IPS-18a (cell line): ENCODE results near the gene EPN2.
A peak's percentile ranks its signal among the peaks of the same experiment; 100 is the strongest.
"Not testable (repeated sequence)": the region's sequence is repeated elsewhere in the genome, so short reads cannot be mapped to it uniquely, and the experiment has no call there.

Source experiments
- H3K27ac ChIP-seq: one replicate; pipeline ENCODE4 v1.5.1; 2013; ENCODE audit warnings: low read length
- H3K27me3 ChIP-seq: one replicate; pipeline ENCODE4 v1.6.1; 2013; ENCODE audit warnings: mild to moderate bottlenecking, low read length; ENCODE audit not compliant: control insufficient read depth, insufficient read depth
- H3K36me3 ChIP-seq: one replicate; pipeline ENCODE4 v1.6.1; 2013; ENCODE audit warnings: low read depth, low read length; ENCODE audit not compliant: control insufficient read depth
- H3K4me1 ChIP-seq: one replicate; pipeline ENCODE4 v1.6.1; 2013; ENCODE audit warnings: low read depth, low read length; ENCODE audit not compliant: control insufficient read depth
- H3K4me3 ChIP-seq: one replicate; pipeline ENCODE4 v1.5.1; 2013; ENCODE audit warnings: low read length
- H3K9ac ChIP-seq: one replicate; pipeline ENCODE4 v1.6.1; 2013; ENCODE audit warnings: mild to moderate bottlenecking, low read length, moderate library complexity
- H3K9me3 ChIP-seq: one replicate; pipeline ENCODE4 v1.6.1; 2013; ENCODE audit warnings: low read depth, low read length; ENCODE audit not compliant: control insufficient read depth

Gene EPN2

DNA sequence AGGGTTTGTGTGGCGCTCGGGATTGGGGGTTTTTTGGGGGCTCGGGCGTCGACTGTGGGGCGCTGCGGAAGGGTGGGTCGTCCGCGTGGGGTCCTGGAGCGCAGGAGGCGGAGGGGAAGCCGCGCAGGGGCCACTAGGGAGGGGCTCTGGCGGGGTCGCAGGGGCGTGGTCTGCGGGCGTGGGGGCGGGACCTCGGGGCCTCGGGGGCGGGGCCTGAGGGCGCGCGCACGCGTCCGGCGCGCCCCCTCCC is at the start of gene EPN2:
Gene EPN2, plus strand, starts transcription at position 228 of the 250 bp plus-strand sequence. CDS start 45,754 bp downstream, outside the sequence.
- not testable (repeated sequence) for H3K36me3 ChIP-seq, H3K27me3 ChIP-seq, H3K27ac ChIP-seq, H3K9me3 ChIP-seq, H3K4me1 ChIP-seq
- peak within 1 kb of the TSS; percentile 95 for H3K4me3 ChIP-seq
- H3K9ac ChIP-seq, result peak within 1 kb of the TSS; percentile 79

DNA sequence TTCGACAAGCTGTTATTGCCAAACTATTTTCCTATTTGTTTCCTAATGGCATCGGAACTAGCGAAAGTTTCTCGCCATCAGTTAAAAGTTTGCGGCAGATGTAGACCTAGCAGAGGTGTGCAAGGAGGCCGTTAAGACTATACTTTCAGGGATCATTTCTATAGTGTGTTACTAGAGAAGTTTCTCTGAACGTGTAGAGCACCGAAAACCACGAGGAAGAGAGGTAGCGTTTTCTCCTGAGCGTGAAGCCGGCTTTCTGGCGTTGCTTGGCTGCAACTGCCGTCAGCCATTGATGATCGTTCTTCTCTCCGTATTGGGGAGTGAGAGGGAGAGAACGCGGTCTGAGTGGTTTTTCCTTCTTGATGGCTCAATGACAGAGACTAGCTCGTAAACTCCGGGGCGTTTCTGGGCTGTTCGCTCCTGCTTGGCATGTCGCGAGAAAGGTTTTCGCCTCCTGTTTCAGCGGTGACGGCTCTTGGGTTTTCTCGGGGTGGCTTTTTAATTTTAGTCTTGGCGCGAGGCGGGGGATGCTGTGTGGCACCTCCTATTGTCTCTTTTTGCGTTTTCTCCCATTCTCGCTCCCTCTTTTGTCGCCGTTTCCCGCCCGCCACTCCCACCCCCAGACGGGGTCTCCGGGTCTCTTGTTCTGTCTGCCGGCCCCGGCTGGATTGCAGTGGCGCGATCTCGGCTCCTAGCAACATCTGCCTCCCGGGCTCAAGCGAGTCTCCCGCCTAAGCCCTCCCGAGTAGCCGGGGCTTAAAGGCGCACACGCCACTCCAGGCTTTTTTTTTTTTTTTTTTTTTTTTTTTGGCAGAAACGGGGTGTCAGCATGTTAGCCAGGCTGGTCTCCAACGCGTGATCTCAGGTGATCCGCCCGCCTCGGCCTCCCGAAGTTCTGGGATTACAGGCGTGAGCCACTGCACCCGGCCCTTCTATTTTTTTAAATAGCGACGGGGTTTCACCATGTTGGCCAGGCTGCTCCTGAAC is 49.0 kb upstream of the EPN2 start:
- not testable (repeated sequence) for H3K9ac ChIP-seq, H3K27me3 ChIP-seq, H3K4me3 ChIP-seq, H3K4me1 ChIP-seq, H3K27ac ChIP-seq, H3K9me3 ChIP-seq, H3K36me3 ChIP-seq

DNA sequence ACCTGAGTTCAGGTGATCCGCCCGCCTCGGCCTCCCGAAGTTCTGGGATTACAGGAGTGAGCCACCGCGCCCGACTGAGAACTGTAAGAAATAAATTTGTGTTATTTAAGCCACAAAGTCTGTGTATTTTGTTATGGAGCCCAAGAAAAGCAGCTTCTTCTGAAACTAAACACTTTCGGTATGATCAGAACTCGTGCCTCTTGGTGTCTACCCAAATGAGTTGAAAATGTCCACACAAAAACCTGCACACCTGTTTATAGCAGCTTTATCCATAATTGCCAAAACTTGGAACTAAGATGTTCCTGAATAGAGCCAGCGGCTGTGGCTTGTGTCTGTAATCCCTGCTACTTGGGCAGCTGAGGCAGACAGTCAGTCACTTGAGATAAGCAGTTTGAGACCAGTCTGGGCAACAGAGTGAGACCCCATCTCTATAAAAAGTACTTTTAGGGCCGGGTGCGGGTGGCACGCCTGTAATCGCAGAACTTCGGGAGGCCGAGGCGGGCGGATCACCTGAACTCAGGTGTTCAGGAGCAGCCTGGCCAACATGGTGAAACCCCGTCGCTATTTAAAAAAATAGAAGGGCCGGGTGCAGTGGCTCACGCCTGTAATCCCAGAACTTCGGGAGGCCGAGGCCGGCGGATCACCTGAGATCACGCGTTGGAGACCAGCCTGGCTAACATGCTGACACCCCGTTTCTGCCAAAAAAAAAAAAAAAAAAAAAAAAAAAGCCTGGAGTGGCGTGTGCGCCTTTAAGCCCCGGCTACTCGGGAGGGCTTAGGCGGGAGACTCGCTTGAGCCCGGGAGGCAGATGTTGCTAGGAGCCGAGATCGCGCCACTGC is 48.1 kb upstream of the EPN2 start:
- not testable (repeated sequence) for H3K9ac ChIP-seq, H3K27me3 ChIP-seq, H3K4me1 ChIP-seq, H3K27ac ChIP-seq, H3K9me3 ChIP-seq, H3K36me3 ChIP-seq, H3K4me3 ChIP-seq

DNA sequence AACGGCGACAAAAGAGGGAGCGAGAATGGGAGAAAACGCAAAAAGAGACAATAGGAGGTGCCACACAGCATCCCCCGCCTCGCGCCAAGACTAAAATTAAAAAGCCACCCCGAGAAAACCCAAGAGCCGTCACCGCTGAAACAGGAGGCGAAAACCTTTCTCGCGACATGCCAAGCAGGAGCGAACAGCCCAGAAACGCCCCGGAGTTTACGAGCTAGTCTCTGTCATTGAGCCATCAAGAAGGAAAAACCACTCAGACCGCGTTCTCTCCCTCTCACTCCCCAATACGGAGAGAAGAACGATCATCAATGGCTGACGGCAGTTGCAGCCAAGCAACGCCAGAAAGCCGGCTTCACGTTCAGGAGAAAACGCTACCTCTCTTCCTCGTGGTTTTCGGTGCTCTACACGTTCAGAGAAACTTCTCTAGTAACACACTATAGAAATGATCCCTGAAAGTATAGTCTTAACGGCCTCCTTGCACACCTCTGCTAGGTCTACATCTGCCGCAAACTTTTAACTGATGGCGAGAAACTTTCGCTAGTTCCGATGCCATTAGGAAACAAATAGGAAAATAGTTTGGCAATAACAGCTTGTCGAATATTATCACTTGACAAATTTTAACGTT is 47.3 kb upstream of the EPN2 start:
- H3K9ac ChIP-seq, H3K36me3 ChIP-seq, H3K27ac ChIP-seq, H3K9me3 ChIP-seq, H3K27me3 ChIP-seq, H3K4me1 ChIP-seq, H3K4me3 ChIP-seq: not testable (repeated sequence)

DNA sequence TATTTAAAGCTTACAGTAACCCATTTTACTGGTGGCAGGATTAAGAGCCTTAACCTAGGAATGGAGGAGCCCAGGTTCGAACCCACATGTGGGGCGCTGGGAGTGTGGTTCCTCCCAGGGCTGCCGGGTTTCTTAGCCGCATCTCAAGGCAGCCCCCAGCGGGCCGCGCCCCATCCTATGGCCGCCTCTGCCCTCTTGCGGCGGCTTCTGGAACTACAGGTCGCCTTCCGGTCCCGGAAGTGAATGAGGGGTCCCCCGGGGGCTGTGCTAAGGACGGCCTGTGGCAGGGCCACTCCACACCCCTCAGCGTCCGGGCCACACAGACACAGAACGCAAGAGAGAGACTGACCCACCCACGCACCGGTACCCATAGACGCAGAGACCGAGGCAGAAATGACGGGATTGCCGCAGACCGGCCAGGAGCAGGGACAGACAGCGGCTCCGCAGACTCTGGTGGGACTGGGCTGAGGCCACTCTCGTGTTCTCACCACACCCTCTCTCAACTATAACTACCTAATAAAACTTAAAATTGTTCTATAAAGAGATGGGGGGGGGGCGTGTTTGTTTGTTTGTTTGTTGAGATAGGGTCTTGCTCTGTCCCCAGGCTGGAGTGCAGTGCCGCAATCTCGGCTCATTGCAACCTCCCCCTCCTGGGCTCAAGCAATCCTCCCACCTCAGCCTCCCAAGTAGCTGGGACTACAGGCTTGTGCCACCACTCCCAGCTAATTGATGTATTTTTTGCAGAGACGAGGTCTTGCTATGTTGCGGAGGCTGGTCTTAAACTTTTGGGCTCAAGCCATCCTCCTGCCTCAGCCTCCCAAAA is 40.6 kb upstream of the EPN2 start:
- H3K9ac ChIP-seq, H3K36me3 ChIP-seq, H3K4me1 ChIP-seq, H3K27me3 ChIP-seq, H3K9me3 ChIP-seq, H3K4me3 ChIP-seq, H3K27ac ChIP-seq: not testable (repeated sequence)

DNA sequence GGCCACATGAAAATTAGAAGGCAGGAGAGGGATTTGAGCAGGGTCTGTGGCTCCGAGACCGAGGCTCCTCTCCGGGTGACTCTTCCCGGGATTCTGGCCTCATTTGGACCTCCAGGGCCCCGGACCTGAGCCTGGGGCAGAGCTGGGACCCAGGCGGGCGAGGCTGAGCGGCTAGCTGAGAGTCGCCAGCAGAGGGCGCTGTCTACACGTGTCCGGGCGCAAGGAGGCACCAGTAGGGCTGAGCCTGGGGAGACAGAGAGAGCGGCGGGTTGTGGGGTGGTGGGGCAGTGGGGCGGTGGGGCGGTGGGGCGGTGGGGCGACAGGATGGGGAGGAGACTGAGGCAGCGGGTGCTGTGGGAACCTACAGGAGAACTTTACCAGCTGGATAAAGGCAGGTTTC is 34.7 kb upstream of the EPN2 start:
- not testable (repeated sequence) for H3K27me3 ChIP-seq

DNA sequence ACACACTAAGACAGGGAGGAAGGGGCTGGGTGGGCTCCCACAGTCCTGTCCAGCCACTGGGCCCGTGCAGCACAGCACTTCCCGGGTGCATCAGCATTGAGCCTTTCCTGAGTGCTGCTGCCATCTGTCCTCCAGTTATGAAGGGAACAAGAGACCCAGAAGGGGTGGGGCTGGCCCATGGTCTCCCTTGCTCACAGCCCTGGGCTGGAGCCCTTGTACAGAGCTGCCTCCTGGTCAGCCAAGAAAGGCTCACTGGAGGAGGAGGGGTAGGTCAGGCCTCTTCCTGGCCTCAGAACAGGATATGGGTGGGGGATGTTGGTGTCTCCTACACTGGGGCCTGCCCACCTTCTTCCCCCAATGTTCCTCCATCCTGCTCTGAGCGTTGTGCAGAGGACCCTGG is 33.7 kb upstream of the EPN2 start:
- not testable (repeated sequence) for H3K27me3 ChIP-seq, H3K9me3 ChIP-seq, H3K36me3 ChIP-seq, H3K27ac ChIP-seq, H3K4me3 ChIP-seq, H3K9ac ChIP-seq, H3K4me1 ChIP-seq

More for the DNA sequence above, 34.7 kb upstream of the EPN2 start:
- not testable (repeated sequence) for H3K27ac ChIP-seq, H3K9me3 ChIP-seq, H3K36me3 ChIP-seq, H3K9ac ChIP-seq, H3K4me1 ChIP-seq, H3K4me3 ChIP-seq

DNA sequence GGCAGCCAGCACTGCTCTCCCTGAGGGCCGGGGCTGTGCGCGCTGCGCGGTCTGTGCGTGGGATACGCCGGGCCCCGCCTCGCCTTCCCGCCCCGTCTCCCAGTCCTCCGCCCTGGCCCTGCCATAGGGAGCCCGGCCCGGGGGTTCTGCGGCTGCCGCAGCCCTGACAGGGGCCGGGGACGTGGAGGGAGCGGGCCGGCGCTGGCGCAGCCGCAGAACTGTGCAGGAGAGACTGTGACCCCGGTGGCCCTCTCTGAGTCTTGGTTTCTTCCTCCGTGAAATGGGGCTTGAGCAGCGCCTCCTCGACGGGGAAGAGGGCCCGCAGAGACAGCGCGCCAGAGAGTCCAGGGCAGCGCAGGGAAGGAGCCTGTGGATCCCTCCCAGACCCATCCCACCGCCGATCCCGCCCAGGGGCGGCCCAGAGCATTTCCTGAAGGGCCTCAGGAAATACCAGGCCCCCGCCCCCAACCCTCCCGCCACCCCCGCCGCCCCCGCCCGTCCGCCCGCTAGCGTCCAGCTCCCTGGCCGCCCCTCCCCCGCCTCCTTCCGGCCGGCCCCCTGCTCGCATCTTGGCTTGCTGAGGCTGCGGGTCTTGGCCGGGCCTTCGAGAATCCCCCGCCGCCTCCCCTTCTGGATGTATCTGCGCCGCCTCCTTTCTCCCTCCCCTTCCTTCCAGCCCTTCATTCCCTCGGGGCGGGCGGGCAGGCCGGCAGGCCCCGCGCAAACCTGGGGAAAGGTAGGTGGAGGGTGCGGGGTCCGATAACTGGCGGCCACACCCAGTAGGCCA is 21.9 kb upstream of the EPN2 start:
- H3K9me3 ChIP-seq, H3K9ac ChIP-seq, H3K4me1 ChIP-seq, H3K4me3 ChIP-seq, H3K36me3 ChIP-seq, H3K27ac ChIP-seq, H3K27me3 ChIP-seq: not testable (repeated sequence)

DNA sequence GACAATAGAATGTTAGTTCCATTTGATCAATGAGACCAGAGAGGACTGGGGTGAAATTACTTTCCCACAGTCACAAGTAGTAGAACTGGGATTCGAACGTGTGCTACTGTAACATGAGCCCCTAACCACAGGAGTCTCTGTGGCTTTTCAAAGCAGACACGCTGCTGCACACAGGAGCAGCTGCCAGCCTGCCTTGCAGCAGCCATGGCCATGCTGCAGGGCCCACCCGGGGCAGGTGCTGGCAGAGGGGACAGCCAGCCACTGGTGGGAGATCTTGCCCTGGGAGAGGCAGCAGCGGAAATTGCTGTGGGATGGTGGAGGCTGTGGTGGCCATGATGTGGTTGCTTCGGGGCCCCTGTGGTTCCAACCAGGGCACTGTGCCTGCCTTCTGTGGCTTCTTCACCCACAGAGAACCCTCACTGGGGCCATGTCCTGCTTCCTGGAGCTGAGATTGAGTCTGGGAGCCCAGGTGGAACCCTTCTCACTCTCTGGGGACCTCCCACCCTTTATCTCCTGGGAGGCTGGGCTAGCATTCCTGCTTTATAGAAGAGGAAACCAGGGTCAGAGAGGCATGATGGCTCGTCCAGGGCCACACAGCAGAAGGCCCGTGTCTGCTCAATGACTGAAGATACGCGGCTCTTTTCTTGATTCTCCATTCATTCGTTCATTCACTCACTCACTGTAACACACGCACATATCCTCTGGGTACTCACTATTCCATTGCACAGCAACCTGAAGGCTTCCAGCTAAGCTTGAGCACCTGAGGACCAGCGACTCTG is 20.8 kb upstream of the EPN2 start:
- not testable (repeated sequence) for H3K36me3 ChIP-seq, H3K9me3 ChIP-seq, H3K4me3 ChIP-seq, H3K4me1 ChIP-seq, H3K27ac ChIP-seq, H3K9ac ChIP-seq, H3K27me3 ChIP-seq

DNA sequence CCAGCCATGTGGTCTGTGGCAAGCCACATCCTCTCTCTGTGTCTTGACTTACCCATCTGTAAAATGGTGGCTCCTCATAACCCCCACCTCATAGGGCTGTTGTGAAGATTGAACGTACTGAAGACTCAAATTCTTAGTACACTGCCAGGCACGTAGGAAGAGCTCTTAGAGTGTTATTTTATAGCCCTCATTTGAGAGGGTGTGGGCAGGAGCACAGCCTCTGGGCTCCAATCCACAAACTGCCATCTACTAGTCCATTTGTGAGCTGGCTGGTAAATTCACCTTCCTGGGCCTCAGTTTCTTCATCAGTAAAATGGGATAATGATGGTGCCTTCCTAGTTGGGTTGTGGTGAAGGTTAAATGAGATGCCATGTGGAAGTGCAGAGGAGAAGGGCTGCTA is 18.3 kb upstream of the EPN2 start:
- H3K27me3 ChIP-seq, H3K27ac ChIP-seq, H3K36me3 ChIP-seq, H3K9me3 ChIP-seq, H3K4me3 ChIP-seq, H3K9ac ChIP-seq, H3K4me1 ChIP-seq: not testable (repeated sequence)
